Inflammatory macrophage treated with lipopolysaccharide for 1 hour (primary cell): Measurements from ENCODE around the gene PIK3CD.

Experiments used
- DNase-seq, 2 donors: peaks; one replicate each; pipeline ENCODE4 v3.0.0-alpha.2; 2020 to 2022

The PIK3CD gene

GRCh38 chr1:9720785-9721605, 69.5 kb downstream of the PIK3CD start:
- DNase-seq: no peak

GRCh38 chr1:9721606-9722377, 70.3 kb downstream of the PIK3CD start:
- DNase-seq: peak in 1 of 2 donors; percentile 43

GRCh38 chr1:9722378-9722749, 70.8 kb downstream of the PIK3CD start:
- no peak for DNase-seq

GRCh38 chr1:9723068-9723805, 71.7 kb downstream of the PIK3CD start:
- DNase-seq: no peak

DNA sequence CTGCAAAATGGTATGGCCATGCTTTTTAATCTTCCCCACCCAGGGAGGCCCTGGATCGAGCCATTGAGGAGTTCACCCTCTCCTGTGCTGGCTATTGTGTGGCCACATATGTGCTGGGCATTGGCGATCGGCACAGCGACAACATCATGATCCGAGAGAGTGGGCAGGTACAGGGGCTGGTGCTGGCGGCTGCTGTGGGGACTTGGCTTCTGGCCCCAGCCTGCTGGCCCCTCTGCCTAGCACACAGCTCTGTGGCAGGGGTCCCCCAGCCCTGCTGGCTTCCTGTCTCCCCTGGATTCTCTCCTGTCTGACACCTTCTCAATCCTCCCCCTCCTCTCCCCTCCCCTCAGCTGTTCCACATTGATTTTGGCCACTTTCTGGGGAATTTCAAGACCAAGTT, 72.4 kb downstream of the PIK3CD start:
- no peak for DNase-seq

GRCh38 chr1:9724706-9725476, 73.4 kb downstream of the PIK3CD start:
- DNase-seq: peak; percentile 54 to 77

GRCh38 chr1:9726406-9726805, 74.9 kb downstream of the PIK3CD start:
- DNase-seq: no peak

DNA sequence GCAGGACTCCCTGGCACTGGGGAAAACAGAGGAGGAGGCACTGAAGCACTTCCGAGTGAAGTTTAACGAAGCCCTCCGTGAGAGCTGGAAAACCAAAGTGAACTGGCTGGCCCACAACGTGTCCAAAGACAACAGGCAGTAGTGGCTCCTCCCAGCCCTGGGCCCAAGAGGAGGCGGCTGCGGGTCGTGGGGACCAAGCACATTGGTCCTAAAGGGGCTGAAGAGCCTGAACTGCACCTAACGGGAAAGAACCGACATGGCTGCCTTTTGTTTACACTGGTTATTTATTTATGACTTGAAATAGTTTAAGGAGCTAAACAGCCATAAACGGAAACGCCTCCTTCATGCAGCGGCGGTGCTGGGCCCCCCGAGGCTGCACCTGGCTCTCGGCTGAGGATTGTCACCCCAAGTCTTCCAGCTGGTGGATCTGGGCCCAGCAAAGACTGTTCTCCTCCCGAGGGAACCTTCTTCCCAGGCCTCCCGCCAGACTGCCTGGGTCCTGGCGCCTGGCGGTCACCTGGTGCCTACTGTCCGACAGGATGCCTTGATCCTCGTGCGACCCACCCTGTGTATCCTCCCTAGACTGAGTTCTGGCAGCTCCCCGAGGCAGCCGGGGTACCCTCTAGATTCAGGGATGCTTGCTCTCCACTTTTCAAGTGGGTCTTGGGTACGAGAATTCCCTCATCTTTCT, 75.5 kb downstream of the PIK3CD start:
- no peak for DNase-seq

GRCh38 chr1:9728451-9729295, 77.1 kb downstream of the PIK3CD start:
- DNase-seq: peak in 1 of 2 donors; percentile 45

GRCh38 chr1:9729523-9729922, 78.0 kb downstream of the PIK3CD start:
- no peak for DNase-seq

DNA sequence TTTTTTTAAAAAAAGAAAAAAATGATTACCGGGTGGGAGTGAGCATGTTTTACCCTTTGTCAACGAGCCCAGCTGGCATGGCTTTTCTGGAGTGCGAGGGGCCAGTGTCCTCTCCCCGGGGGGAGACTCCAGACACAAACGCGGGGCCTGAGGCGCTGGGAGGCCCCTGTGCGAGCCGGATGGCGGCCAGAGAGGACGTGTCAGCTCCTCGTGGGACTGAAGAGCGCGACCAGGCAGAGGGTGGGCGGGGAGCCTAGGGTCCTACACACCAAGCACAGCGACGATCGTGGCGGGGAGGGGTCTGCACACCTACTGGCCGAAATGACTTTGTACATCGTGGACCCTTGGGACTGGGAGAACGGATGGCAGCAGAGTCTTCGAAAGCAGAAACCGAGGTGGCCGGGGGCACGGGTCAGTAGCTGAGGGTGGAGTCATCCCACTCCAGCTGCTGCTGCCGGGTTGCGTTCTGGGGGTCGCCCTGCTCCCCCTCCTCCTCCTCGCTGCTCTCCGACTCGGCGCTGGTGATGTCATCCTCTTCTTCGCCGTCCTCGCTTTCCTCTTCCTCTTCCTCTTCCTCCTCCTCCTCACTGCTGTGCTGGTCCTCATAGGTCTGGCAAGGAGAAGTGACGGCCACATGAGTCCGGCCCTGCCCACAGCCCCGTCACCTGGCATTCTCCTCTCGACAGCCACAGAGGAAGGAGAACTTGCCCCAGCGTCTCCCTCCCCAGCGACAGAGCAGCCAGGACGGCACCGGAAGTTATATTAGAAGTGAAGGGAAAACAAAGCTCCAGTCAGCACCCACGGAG, 78.8 kb downstream of the PIK3CD start:
- DNase-seq: peak; percentile 87 to 94

- no peak for DNase-seq
Observed at GRCh38 chr1:9731051-9731537, 79.6 kb downstream of the PIK3CD start.

- DNase-seq: no peak
Observed at GRCh38 chr1:9731561-9731960, 80.0 kb downstream of the PIK3CD start.

GRCh38 chr1:9732123-9732971, 80.8 kb downstream of the PIK3CD start:
- no peak for DNase-seq

- DNase-seq: no peak
Observed at GRCh38 chr1:9733160-9733789, 81.7 kb downstream of the PIK3CD start.

DNA sequence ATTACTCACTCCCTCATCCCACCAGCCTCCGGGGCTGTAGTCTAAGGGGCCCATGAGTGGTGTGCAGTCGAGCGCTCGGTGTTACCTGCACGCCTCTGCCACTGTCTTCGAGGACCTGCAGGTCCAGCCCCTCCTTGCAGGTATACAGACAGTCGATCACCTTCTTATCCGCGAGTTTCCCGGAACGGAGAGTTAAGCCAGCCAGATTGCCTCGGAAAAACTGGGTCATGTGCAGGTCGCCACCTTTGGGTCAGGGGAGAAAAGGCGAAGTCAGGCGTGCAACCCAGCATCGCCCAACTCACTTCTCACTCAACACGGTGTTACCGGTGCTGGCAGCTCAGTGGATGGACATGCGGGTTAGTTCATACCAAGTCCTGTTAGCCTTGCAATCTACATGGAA, 84.3 kb downstream of the PIK3CD start:
- DNase-seq: no peak

GRCh38 chr1:9736241-9736640, 84.7 kb downstream of the PIK3CD start:
- DNase-seq: no peak

DNA sequence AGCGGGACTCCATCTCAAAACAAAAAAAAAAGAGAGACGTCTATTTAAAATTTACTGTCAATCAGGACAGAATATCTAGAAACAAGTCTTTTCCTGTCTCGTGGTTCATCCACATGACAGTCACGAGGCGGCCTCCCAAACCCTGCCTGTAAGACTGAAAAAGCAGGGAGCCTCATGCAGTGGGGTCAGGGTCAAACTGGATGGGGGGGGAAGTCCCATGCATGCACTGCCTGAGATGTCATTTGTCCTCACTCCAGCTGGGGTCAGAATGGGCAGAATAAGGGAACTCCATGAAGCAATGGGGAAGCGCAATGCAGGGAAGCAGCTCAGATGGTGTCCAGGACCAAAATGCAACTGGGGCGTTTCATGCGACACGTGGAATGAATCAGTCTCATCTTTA, 85.5 kb downstream of the PIK3CD start:
- DNase-seq: peak; percentile 59 to 77

- no peak for DNase-seq
Observed at GRCh38 chr1:9737671-9738070, 86.1 kb downstream of the PIK3CD start.
